H4 (cell line): ENCODE measurements around the gene IER5. TPM values are rescaled to one million over a fixed set of nuclear protein-coding genes. Genes with fewer than 3 reads are reported as not detected.

Experiments
- DNase-seq: peaks from one replicate; pipeline ENCODE4 v3.0.0-alpha.2; 2015; ENCODE audit warnings: low spot score
- total RNA-seq: library from RNA; depleted of rRNA; stranded (reverse); fragments of >200 nt; shearing (Covaris generic); gene quantifications from 2 replicates; pipeline ENCODE4 v1.2.3, GENCODE V29; 2014; rRNA removed

IER5 gene
- total RNA-seq, 1 experiment from 2014 or later = 4.7 TPM

DNA sequence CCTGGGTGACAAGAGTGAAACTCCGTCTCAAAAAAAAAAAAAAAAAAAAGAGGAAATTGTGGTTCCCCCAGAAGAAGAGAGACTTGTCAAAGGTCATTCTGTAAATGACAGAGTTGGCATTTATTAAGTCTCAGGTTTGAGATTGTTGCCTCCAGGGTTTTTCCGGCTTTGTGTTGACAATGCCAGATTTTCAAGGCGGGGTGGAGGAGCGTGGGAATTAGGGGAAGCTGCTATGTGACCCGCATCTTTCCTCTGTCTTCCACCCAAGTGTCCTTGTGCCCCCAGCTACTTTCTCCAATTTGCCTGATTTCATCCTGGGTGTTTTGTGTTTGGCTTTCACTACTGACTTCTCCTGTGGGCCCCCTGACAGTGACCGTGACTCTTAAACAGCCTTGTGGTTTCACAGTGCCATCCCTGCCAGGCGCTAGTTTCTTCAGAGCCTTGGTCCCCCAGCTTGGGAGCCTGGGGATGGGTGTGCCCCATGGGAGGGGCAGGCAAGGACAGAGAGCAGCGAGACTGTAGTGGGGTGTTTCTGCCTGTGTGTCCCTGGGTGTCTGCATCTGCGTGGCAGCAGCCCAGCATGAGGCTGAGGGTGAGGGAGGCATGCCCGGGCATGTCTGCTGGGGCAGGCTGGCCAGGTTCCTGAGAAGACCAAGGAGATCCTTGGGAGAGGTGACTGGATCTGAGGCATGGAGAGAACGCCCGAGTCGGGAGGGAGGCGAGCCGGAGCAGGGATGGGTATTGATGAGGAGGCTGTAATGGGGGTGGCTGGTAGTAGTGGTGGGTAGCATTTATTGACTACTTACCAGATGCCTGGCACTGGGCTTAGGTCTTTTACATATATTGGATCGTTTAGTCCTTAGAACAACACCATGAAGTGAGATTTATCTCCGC lies 46.3 kb downstream of the IER5 start:
- peak; percentile 45 for DNase-seq

DNA sequence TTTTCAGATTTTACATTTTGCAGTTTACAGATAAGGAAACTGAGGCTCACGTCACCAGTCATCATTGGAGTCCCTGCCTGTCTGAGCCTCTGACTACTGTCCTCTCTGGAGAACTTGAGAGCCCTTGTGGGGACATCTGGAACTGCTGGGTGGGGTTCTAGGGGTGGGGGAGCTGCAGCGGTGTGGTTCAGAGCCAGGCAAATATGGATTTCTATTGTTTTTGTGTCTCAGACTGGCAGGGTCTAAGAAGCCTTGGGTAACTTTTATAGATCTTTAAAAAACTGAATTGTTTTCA lies 46.9 kb downstream of the IER5 start:
- DNase-seq = no peak

DNA sequence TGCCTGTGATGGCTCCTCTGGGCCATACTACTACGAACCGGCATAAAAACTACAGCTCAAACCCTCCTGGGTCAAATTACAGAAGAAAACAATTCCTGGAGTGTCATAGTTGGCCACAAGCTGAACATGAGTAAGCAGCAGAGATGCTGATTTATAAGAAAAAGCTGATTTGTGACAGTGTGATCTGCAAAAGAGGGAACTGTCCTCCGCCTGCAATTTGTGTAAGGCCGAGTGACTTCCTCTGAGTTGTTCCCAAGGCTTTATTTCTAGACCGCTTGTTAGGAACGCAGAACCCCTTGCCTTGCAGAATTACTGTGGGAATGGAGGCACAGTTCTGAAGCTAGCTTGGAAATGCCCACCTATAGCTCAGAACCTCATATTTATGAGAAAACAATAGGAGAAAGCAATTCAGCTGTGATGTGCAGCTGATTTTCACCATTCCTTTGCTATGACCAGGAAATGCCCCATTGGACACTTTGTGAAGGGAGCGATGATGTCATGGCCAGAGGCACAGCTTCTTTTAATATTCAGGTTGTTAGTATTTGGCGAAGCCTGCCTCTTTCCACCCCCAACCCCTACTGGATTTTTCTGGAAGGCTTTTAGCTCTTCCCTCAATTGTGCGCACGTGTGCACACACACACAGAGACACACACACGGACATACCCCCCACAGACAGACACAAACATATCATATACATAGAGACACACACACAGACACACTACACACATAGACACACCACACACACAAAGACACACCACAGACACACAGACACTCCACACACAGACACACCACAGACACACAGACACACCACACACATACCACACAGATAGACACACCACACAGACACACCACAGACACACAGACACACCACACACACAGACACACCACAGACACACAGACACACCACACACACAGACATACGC lies 47.6 kb downstream of the IER5 start:
- DNase-seq = peak; percentile 49

DNA sequence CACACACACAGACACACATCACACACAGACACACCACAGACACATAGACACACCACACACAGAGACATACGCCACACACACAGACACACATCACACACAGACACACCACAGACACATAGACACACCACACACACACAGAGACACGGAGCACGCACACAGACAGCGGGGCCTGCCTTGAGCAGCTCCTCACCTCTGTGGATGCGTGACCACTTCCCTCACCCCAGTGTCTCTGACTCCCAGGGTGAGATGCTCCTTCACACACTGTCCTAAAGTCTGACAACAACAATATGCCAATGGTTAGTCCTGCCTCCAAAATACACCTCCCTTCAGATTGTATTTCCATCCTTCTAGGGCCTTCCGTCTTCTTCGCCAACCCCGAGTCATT lies 48.2 kb downstream of the IER5 start:
- no peak for DNase-seq

DNA sequence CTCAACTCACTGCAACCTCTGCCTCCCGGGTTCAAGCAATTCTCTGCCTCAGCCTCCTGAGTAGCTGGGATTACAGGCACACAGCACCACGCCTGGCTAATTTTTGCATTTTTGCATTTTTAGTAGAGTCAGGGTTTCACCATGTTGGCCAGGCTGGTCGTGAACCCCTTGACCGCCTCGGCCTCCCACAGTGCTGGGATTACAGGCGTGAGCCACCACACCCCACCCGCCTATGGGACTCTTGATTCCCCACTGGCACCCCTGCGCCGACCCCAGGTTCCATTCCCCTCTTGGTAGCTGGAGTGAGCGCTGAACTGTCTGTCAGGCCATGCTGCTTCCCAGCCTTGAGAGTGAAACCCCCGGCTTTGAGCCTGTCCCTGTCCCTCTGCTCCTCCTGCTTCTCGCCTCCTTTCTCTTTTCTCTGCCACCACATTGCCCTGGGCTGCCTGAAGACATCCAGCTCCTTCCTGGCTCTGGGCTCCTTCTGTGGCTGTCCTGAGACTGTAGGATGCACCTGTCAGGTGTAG lies 48.8 kb downstream of the IER5 start:
- no peak for DNase-seq

DNA sequence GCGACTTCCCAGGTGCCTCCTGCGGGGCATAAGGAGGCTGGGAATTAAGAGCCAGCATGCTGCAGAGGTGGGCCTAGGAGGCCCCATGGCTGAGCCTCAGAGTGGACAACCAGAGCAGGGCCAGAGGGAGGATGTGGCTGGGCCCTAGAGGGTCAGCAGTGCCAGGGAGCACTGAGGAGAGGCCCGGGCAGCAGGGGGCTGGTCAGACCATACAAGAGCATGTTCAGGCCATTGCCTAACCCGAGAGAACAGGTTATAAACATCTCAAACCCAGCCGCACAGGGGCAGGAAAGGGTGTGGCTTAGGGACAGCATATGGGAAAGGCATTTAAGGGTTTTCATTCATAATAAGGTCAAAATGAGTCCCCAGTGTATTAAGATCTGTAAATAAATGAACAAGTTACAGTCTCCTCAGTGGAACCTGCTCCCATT lies 51.1 kb downstream of the IER5 start:
- DNase-seq = peak; percentile 42

DNA sequence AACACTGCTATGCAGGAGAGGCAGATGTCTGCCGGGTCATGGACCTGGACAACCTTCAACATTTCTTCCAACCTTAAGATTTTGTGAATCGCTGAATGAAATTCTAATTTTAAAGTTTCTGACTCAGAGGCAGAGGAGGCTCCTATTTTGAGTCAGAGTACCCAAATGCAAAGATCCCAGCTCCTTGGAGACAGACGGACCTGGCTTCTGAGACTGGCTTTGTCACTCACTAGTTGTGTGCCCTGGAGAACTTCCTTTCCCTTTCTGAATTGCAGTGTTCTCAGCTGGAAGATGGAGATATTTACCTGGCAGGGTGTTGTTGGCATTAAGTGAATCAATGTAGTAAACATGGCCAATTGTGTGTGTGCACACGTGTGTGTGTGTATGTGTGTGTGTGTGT lies 51.9 kb downstream of the IER5 start:
- no peak for DNase-seq

DNA sequence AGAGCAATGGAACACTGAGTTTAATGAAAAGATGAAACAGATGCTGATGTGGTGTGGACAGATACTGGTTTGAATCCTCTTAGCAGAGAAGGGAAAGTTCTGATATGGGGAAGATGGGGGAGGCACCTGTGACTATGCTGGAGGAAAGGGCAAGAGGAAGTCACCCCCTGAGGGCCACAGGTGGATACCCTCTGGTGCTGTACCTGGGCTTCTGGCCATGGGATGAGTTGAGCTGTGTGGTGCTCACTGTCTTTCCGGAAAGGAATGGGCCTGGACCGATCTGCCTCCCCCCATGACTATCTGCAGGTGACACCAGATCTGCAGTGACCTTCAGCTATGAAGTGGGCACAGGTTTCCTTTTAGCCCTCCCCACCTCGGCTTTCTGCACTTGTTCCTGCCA lies 52.4 kb downstream of the IER5 start:
- DNase-seq = no peak

DNA sequence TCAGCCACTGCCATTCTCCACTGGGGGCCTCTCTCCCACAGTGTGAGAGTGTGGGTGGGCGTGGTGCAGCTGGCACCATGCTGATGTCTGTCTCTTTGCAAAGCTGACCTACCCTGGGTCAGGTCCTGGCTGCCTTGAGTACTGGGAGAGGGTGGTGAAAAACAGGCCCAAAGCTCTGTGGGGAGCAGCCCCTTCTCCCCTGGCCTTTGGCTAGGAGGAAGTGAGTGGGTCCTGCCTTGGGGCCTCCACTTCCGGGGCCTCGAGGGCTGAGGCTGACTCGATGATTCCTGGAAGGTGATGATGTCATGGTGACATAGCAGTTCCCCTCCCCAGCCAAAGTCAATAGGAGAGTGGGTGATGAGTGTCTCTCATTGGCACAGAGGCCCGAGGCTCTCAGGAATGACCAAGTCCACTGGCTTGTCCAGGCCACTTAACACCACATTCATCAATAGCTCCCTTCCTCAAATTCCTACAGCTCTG lies 53.0 kb downstream of the IER5 start:
- no peak for DNase-seq

Other genes starting within 250 kb of the IER5 start
- not detected in 2 replicates for gene KIAA1614, start 175.8 kb upstream of the IER5 start, total RNA-seq
- gene STX6, start 65.8 kb upstream of the IER5 start, total RNA-seq = 15.2 and 17.7 TPM in 2 replicates
- gene MR1, start 54.7 kb upstream of the IER5 start, total RNA-seq = 11.8 and 11.9 TPM in 2 replicates